DOHH2 (cell line): ENCODE results near the gene SLX4IP.

Experiments used
- CTCF ChIP-seq: fragments of 200-600 bp; sonication (generic); IDR thresholded peaks from one replicate; pipeline ENCODE4 v1.5.1; 2014; ENCODE audit warnings: antibody characterized with exemption, mild to moderate bottlenecking, low read depth, low read length; ENCODE audit not compliant: poor library complexity, severe bottlenecking
- EZH2phosphoT487 ChIP-seq: fragments of 200-600 bp; sonication (generic); IDR thresholded peaks from 2 replicates; pipeline ENCODE4 v1.6.1; 2017; ENCODE audit warnings: borderline replicate concordance, mild to moderate bottlenecking, antibody characterized with exemption, low read length, moderate library complexity, mixed read lengths

GRCh38 chr20:10498200-10498599 is 63.1 kb downstream of the SLX4IP start:
- TF ChIP-seq CTCF (no peak), EZH2phosphoT487 (no peak)
